Measurements from ENCODE around the gene MBLAC1.
A peak's percentile ranks its signal among the peaks of the same experiment; 100 is the strongest.

MBLAC1 gene

DNA sequence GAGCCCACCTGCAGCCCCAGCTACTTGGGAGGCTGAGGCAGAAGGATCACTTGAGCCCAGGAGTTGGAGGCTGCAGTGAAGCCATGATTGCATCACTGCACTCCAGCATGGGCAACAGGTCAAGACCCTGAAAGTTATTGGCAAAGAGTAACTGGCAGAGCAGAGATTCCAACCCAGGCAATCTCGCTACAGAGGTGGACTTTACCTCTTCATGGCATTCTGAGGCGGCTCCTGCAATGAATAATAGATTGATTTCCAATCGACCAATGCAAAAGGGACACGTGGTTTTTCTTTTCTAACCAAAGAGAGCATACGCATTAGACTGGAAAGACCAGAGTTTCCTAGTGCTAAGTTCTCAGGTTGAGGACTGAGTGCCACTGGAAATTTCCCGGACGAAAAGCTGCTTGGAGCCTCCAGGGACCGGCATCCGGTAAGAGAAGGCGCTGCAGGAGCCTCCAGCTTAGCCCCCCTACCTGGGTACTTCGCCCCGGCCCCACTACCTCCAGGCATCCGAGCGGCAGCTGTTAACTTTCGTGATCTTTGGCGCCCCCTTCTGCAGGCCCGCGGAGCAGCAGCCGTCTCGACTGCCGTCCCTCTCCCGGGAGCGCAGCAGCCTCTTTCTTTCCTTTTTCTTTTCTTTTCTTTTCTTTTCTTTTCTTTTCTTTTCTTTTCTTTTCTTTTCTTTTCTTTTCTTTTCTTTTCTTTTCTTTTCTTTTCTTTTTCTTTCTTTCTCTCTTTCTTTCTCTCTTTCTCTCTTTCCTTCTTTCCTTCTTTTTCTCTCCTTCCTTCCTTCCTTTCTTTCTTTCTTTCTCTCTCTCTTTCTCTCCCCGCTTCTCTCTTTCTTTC is 4.1 kb downstream of the MBLAC1 start:
- no peaks in the 10 kb centered on the region for H3K27me3 ChIP-seq (replicated peaks)
- H3K4me3 ChIP-seq (ENCODE audit: low read depth, low read length), result no peak overlapping the region
- no peaks in the 10 kb centered on the region for H3K36me3 ChIP-seq (replicated peaks)
- TF ChIP-seq, protein P1, sequence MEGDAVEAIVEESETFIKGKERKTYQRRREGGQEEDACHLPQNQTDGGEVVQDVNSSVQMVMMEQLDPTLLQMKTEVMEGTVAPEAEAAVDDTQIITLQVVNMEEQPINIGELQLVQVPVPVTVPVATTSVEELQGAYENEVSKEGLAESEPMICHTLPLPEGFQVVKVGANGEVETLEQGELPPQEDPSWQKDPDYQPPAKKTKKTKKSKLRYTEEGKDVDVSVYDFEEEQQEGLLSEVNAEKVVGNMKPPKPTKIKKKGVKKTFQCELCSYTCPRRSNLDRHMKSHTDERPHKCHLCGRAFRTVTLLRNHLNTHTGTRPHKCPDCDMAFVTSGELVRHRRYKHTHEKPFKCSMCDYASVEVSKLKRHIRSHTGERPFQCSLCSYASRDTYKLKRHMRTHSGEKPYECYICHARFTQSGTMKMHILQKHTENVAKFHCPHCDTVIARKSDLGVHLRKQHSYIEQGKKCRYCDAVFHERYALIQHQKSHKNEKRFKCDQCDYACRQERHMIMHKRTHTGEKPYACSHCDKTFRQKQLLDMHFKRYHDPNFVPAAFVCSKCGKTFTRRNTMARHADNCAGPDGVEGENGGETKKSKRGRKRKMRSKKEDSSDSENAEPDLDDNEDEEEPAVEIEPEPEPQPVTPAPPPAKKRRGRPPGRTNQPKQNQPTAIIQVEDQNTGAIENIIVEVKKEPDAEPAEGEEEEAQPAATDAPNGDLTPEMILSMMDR (IDR thresholded peaks at IDR 0.05; ENCODE audit: low read depth, low read length, missing control alignments), result peak; percentile 85
- no peak overlapping the region for H3K27ac ChIP-seq
- peak; percentile 59 for DNase-seq
- in situ Hi-C loops (cut with HindIII; ENCODE audit: low pct_ligation_motif_present, low sequenced_read_pairs), result no loop called here

GRCh38 chr7:100132126-100132525 is 5.4 kb downstream of the MBLAC1 start:
- no peaks in the 10 kb centered on the region for H3K27me3 ChIP-seq (replicated peaks)
- H3K27ac ChIP-seq, result no peak overlapping the region
- in situ Hi-C loops (cut with HindIII; ENCODE audit: low pct_ligation_motif_present, low sequenced_read_pairs), result no loop called here
- TF ChIP-seq, protein P1 (IDR thresholded peaks at IDR 0.05; ENCODE audit: low read depth, low read length, missing control alignments), result no peak
- no peak overlapping the region for H3K4me3 ChIP-seq (ENCODE audit: low read depth, low read length)
- no peaks in the 10 kb centered on the region for H3K36me3 ChIP-seq (replicated peaks)
- DNase-seq, result no peak

DNA sequence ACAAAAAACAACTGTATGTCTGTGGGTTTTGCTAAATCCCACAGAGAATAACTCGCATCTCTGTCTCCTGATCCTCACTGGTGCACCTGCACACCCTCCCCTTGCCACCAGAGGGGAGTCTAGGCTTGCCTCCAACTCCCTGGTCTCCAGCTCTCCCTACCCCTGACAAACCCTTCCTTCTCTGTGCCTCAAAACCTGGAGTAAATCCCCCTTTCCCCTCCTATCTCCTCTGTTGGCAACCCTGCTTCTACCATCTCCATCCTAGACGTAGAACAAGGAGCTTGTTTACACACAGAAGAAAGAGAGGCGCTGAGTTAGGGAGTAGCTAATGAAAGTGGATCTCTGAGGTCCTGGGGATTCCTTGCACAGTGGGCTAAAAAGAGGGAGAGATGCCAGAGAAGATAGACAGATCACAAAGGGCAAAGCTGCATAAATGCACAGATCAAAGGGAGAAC is 6.0 kb downstream of the MBLAC1 start:
- no peak overlapping the region for H3K27ac ChIP-seq
- no peaks in the 10 kb centered on the region for H3K27me3 ChIP-seq (replicated peaks)
- DNase-seq, result peak; percentile 49
- in situ Hi-C loops (cut with HindIII; ENCODE audit: low pct_ligation_motif_present, low sequenced_read_pairs), result no loop called here
- no peak overlapping the region for H3K4me3 ChIP-seq (ENCODE audit: low read depth, low read length)
- H3K36me3 ChIP-seq (replicated peaks), result no peaks in the 10 kb centered on the region
- TF ChIP-seq, protein P1 (IDR thresholded peaks at IDR 0.05; ENCODE audit: low read depth, low read length, missing control alignments), result peak; percentile 95

GRCh38 chr7:100137851-100138760 is 11.3 kb downstream of the MBLAC1 start:
- in situ Hi-C loops (cut with HindIII; ENCODE audit: low pct_ligation_motif_present, low sequenced_read_pairs), result no loop called here
- no peak for DNase-seq

DNA sequence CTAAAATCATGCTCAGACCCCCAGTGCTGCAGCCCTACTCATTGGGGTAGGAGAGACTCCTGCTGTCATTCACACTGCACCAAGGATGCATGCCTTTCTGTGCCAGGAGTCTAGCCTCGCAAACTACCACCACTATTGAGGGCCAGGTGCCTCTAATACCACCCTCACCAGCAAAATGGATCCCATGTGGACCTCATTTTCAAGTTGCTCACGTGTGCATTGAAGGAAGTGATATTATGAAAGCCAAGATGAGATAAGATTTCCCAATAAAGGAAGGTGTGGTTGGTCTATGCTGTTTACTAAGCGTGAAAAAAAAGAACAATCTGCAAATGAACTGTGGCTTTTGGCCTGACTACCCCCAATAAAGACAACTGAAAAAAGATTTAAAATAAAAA is 14.8 kb downstream of the MBLAC1 start:
- Histone ChIP-seq H3K4me3 (ENCODE audit: low read depth, low read length) (no peak overlapping the region), H3K27ac (no peak overlapping the region)
- in situ Hi-C loops (cut with HindIII; ENCODE audit: low pct_ligation_motif_present, low sequenced_read_pairs), result no loop called here

More at GRCh38 chr7:100137851-100138760, 11.3 kb downstream of the MBLAC1 start:
- Histone ChIP-seq H3K27me3 (replicated peaks) (no peaks in the 10 kb centered on the region), H3K27ac (no peak overlapping the region), H3K4me3 (ENCODE audit: low read depth, low read length) (no peak overlapping the region), H3K36me3 (replicated peaks) (no peaks in the 10 kb centered on the region)
- TF ChIP-seq, protein P1 (IDR thresholded peaks at IDR 0.05; ENCODE audit: low read depth, low read length, missing control alignments), result no peak

More for the DNA sequence above, 14.8 kb downstream of the MBLAC1 start:
- DNase-seq, result no peak
- H3K36me3 ChIP-seq (replicated peaks), result no peaks in the 10 kb centered on the region
- TF ChIP-seq, protein P1 (IDR thresholded peaks at IDR 0.05; ENCODE audit: low read depth, low read length, missing control alignments), result no peak
- H3K27me3 ChIP-seq (replicated peaks), result no peaks in the 10 kb centered on the region

Data from brain microvascular endothelial cell (primary cell).